Upper lobe of right lung (tissue), 1 donor: ENCODE results near the gene RBMS3. TPM values are rescaled to one million over a fixed set of nuclear protein-coding genes. Genes with fewer than 3 reads are reported as not detected.
A peak's percentile ranks its signal among the peaks of the same experiment; 100 is the strongest.
"Not testable (repeated sequence)": the region's sequence is repeated elsewhere in the genome, so short reads cannot be mapped to it uniquely, and the experiment has no call there.

ENCODE experiments used
- ATAC-seq: fragments of 200-7000 bp; cut with Tn5 transposase; one replicate; pipeline ENCODE4 v1.9.1; 2020; ENCODE audit warnings: mild to moderate bottlenecking, moderate library complexity
- DNase-seq: peaks from one replicate; pipeline ENCODE4 v3.0.0-alpha.2; 2020
- H3K27ac ChIP-seq: fragments of 200-600 bp; one replicate; pipeline ENCODE4 v1.8.0; 2022
- H3K27me3 ChIP-seq: fragments of 200-600 bp; one replicate; pipeline ENCODE4 v1.8.0; 2022; ENCODE audit warnings: mild to moderate bottlenecking
- H3K36me3 ChIP-seq: fragments of 200-600 bp; one replicate; pipeline ENCODE4 v1.8.0; 2022
- H3K4me1 ChIP-seq: fragments of 200-600 bp; one replicate; pipeline ENCODE4 v1.8.0; 2022
- H3K4me3 ChIP-seq: fragments of 200-600 bp; one replicate; pipeline ENCODE4 v1.8.0; 2022; ENCODE audit warnings: mild to moderate bottlenecking
- H3K9me3 ChIP-seq: fragments of 200-600 bp; one replicate; pipeline ENCODE4 v1.8.0; 2022
- intact Hi-C: fragments of 100-400 bp; cut with DNase I; formaldehyde crosslinking; loops from one replicate; pipeline ENCODE4 v1.11.0; 2022
- long read RNA-seq: library from polyadenylated mRNA; unstranded; transcript quantifications from one replicate; pipeline ENCODE4 v2.0.0, GENCODE V29; 2021
- total RNA-seq: library from RNA; stranded (reverse); fragmentation: NEBNext Ultra II Directional; extraction: Animal tissue kit (Norgen Biotek cat#: 25700); gene quantifications from one replicate; pipeline ENCODE4 v1.2.1, GENCODE V29; 2021
- TF ChIP-seq, protein P1 (sequence below): fragments of 200-600 bp; IDR thresholded peaks from one replicate; pipeline ENCODE4 v1.8.0; 2022; ENCODE audit warnings: antibody characterized with exemption
- donor health status: DM: no; HTN: yes; CAD: no; lungs with severe emphysema.

RBMS3 gene
- total RNA-seq, result 85.9 TPM
- long read RNA-seq, full-length matches to known transcripts, result 18 of 68 reads
- long read RNA-seq, partial matches to known transcripts, result 11 of 68 reads
- long read RNA-seq, other reads (novel, unspliced or antisense), result 39 of 68 reads

DNA sequence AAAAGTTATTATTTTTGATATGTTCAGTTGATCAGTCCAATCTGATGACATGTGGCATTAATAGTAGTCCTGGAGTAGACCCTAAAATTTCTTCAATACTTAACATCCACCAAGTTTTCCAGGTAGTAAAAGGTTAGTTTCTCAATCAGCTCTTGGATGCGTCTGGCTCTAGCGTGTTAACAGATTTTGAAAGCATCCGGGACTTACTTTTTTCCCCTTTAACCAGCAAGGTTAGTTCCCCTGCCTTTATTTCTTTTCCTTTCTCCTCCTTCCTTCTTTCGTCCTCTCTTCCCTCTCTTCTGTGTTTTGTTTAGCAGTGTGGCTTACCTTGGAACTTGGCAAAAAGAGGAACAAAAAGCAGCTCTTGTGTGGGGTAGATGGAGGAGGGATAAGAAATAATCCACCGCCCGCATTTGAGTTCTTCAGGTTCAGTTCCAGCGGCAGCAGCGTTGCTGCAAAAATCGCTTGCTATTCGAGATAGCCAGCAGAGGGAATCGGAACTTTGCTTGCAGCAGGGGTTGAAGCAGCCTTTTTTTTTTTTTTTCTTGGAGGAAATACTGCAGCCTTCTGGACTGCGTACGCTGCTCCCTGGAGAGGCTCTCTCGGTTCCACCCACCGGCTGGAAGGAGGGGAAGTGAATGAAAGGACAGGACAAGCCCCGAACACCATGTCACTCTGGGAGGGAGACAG lies at the start of gene RBMS3:
Gene RBMS3 (plus strand): TSS at position 668 of the 690 bp plus-strand sequence.
- intact Hi-C loops, result no loop called here
- TF ChIP-seq, protein P1, sequence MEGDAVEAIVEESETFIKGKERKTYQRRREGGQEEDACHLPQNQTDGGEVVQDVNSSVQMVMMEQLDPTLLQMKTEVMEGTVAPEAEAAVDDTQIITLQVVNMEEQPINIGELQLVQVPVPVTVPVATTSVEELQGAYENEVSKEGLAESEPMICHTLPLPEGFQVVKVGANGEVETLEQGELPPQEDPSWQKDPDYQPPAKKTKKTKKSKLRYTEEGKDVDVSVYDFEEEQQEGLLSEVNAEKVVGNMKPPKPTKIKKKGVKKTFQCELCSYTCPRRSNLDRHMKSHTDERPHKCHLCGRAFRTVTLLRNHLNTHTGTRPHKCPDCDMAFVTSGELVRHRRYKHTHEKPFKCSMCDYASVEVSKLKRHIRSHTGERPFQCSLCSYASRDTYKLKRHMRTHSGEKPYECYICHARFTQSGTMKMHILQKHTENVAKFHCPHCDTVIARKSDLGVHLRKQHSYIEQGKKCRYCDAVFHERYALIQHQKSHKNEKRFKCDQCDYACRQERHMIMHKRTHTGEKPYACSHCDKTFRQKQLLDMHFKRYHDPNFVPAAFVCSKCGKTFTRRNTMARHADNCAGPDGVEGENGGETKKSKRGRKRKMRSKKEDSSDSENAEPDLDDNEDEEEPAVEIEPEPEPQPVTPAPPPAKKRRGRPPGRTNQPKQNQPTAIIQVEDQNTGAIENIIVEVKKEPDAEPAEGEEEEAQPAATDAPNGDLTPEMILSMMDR, result peak; percentile 56

DNA sequence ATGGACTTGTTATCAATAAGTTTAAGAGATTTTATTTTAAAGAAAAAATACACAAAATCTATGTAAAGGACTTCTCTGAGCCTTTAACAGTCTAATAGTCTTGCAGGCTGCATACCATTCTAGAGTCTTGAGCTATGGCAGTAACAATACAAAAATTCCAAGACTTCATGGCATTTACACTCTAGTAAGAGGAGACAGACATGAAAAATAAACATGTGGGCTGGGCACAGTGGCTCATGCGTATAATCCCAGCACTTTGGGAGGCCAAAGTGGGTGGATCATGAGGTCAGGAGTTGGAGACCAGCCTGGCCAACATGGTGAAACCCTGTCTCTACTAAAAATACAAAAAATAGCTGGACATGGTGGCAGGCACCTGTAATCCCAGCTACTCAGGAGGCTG lies 47.7 kb upstream of the RBMS3 start:
- DNase-seq, H3K9me3 ChIP-seq, H3K27me3 ChIP-seq, H3K4me1 ChIP-seq, H3K36me3 ChIP-seq, H3K27ac ChIP-seq, H3K4me3 ChIP-seq, intact Hi-C loops: not testable (repeated sequence)
- peak; percentile 72 for ATAC-seq

More for the DNA sequence above, at the start of gene RBMS3:
- Histone ChIP-seq H3K4me1 (no peaks in the 10 kb centered on the region), H3K27me3 (no peaks in the 10 kb centered on the region), H3K9me3 (no peaks in the 10 kb centered on the region), H3K4me3 (peak within 1 kb of the TSS; percentile 66), H3K27ac (peak within 1 kb of the TSS; percentile 84), H3K36me3 (no peaks in the 10 kb centered on the region)
- ATAC-seq (peak; percentile 95), DNase-seq (peak; percentile 87)

DNA sequence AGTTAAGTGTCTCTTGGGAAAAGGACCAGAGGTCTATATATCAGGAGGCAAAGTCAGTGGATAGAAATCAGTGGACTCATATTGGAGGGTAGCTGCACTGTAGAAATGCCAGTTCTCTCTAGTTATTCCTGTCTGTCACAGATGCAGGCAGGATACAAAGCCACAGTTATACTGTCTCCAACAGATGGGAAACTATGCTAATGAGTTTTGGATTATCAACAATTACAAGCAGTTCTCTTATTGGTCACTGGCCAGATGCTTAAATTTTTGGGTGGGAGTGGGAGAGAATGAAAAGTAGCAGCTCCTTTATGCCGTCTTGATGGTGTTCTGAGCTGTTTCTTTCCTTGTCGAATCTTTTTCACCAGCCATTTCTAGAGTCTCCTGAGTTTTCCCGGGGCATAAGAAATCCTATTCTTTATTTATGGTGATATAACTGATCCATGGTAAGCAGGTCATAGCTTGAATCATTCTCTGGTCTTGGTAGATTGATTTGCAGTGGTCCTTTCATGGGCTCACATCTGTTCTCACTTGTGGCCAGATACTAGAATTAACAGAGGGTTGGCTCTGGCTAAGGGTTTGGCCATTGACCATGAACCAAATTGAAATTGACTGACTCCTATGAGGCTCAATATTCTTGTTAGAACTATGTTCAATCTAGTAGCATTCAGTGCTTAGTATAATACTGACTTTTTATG lies 44.6 kb upstream of the RBMS3 start:
- Histone ChIP-seq H3K9me3 (no peaks in the 10 kb centered on the region), H3K27ac (no peak overlapping the region), H3K27me3 (no peaks in the 10 kb centered on the region), H3K36me3 (no peaks in the 10 kb centered on the region), H3K4me1 (no peaks in the 10 kb centered on the region), H3K4me3 (no peak overlapping the region)
- DNase-seq (no peak), ATAC-seq (no peak)
- intact Hi-C loops, result no loop called here
- TF ChIP-seq, protein P1, result no peak

DNA sequence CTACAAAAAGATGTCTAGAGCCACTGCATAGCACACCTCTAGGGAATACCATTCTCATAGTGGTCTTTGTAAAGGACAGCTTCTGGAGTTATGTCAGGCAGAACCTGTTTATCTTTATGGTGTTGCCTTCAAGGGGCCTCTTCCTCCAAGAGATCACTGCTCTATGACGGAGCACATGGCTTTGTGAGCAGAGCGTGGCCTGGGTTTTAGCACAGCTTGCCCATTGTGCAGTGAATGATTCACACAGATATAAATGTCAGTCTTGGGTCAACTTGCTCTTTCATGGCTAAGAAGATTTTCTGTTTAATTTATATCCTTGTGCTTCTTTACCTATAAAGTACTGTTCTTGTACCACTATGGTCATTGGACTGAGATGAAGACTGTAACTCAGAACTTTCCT lies 41.5 kb upstream of the RBMS3 start:
- DNase-seq (no peak), ATAC-seq (no peak)
- H3K9me3 ChIP-seq, result no peaks in the 10 kb centered on the region
- H3K4me1 ChIP-seq, result no peaks in the 10 kb centered on the region
- TF ChIP-seq, protein P1, result no peak
- no peak overlapping the region for H3K4me3 ChIP-seq
- no peak overlapping the region for H3K27ac ChIP-seq
- H3K36me3 ChIP-seq, result no peaks in the 10 kb centered on the region
- no peaks in the 10 kb centered on the region for H3K27me3 ChIP-seq
- intact Hi-C loops, result no loop called here

DNA sequence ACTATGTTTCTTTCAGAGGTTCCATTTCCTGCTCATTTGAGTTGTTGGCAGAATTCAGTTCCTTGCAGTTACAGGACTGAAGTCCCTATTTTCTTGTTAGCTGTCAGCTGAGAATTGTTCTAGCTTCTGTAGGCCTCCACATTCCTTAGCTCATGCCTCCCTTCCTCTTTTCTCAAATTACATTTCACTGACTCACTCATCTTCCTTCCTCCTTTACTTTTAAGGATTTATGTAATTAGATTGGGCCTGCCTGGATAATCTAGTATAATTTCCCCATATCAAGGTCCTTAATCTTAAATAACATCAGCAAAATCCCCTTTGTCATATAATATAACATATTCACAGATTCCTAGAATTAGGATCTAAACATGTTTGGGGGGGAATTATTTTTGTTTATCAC lies 40.6 kb upstream of the RBMS3 start:
- Histone ChIP-seq H3K27ac (no peak overlapping the region), H3K4me1 (no peaks in the 10 kb centered on the region), H3K36me3 (no peaks in the 10 kb centered on the region), H3K4me3 (no peak overlapping the region), H3K9me3 (no peaks in the 10 kb centered on the region), H3K27me3 (no peaks in the 10 kb centered on the region)
- TF ChIP-seq, protein P1, result no peak
- ATAC-seq, result peak; percentile 67
- intact Hi-C loops, result no loop called here
- no peak for DNase-seq

DNA sequence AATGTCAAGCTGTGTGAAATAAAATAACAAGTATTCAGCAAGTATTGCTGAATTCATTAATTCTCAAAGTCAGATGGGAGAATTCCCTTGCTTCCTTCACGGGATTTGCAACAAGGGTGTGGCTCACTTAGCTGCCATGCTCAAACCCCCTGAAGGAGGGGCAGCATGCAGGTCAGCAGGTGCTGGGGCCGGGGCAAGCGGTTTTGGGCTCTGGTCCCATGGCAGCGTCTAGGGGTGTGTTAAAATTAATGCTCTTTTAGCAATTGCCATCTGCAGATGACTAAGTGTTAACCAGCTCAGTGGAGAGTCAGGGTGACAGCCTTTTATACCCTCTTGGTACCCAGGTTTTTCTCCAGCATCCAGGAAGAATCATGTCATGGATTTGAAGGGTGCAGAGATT lies 40.0 kb upstream of the RBMS3 start:
- DNase-seq (no peak), ATAC-seq (no peak)
- Histone ChIP-seq H3K27ac (no peak overlapping the region), H3K4me1 (no peaks in the 10 kb centered on the region), H3K36me3 (no peaks in the 10 kb centered on the region), H3K9me3 (no peaks in the 10 kb centered on the region), H3K4me3 (no peak overlapping the region), H3K27me3 (no peaks in the 10 kb centered on the region)
- intact Hi-C loops, result no loop called here
- TF ChIP-seq, protein P1, result no peak
